HEK293 (cell line): ENCODE data around the gene DIDO1.

Experiments
- CTCF ChIA-PET: fragments of 350-600 bp; formaldehyde crosslinking; extraction: SDS; loops from one replicate; lab custom pipeline; 2021; ENCODE audit warnings: antibody characterized with exemption; lab: Yijun Ruan, JAX
- POLR2A ChIA-PET: fragments of 300-600 bp; formaldehyde crosslinking; extraction: SDS; loops from one replicate; lab custom pipeline; 2020; ENCODE audit warnings: antibody characterized with exemption, inconsistent platforms; lab: Yijun Ruan, JAX
- H3K27ac ChIP-seq: fragments of 200-500 bp; sonication (Bioruptor generic); 2 replicates; pipeline ENCODE4 v1.5.1; 2014; ENCODE audit warnings: low read depth, low read length, control low read depth, inconsistent platforms; ENCODE audit errors: extremely low read depth
- H3K36me3 ChIP-seq, 2 experiments: fragments of 200-500 bp in 1 of 2; sonication (Bioruptor generic) in 1 of 2; 1 replicate in 1 of 2; 2 replicates in 1 of 2; pipeline ENCODE4 v1.5.1; 2014 to 2017; ENCODE audit warnings: inconsistent platforms in 2 of 2, low read length in 2 of 2; ENCODE audit not compliant: control insufficient read depth in 2 of 2, insufficient read depth in 1 of 2
- H3K4me1 ChIP-seq: fragments of 200-500 bp; sonication (Bioruptor generic); 2 replicates; pipeline ENCODE4 v1.5.1; 2014; ENCODE audit warnings: mild to moderate bottlenecking, low read length, inconsistent platforms; ENCODE audit not compliant: control insufficient read depth, insufficient read depth
- H3K4me3 ChIP-seq: 2 replicates; pipeline ENCODE4 v1.5.1; 2011; ENCODE audit warnings: low read depth, mild to moderate bottlenecking, control low read depth, low read length, moderate library complexity
- H3K9me3 ChIP-seq: fragments of 200-500 bp; sonication (Bioruptor generic); 2 replicates; pipeline ENCODE4 v1.5.1; 2014; ENCODE audit warnings: low read depth, low read length, inconsistent platforms; ENCODE audit not compliant: control insufficient read depth, insufficient read depth
- ATF2 ChIP-seq: fragments of 450-650 bp; formaldehyde crosslinking; IDR thresholded peaks from 2 replicates; pipeline ENCODE4 v1.5.1; 2016; ENCODE audit warnings: missing biosample characterization, missing genetic modification characterization, low read depth
- FEZF1 ChIP-seq: fragments of 450-650 bp; formaldehyde crosslinking; IDR thresholded peaks from 2 replicates; pipeline ENCODE4 v1.5.1; 2016; ENCODE audit warnings: missing biosample characterization, missing genetic modification characterization
- GLIS1 ChIP-seq: fragments of 450-650 bp; formaldehyde crosslinking; IDR thresholded peaks from 2 replicates; pipeline ENCODE4 v1.5.1; 2016; ENCODE audit warnings: missing biosample characterization, missing genetic modification characterization
- INSM2 ChIP-seq: fragments of 450-650 bp; formaldehyde crosslinking; IDR thresholded peaks from 2 replicates; pipeline ENCODE4 v1.5.1; 2016; ENCODE audit warnings: missing biosample characterization, missing genetic modification characterization
- KLF9 ChIP-seq: fragments of 450-650 bp; formaldehyde crosslinking; IDR thresholded peaks from 2 replicates; pipeline ENCODE4 v1.5.1; 2016; ENCODE audit warnings: missing biosample characterization, missing genetic modification characterization, low read depth
- OSR2 ChIP-seq: fragments of 450-650 bp; formaldehyde crosslinking; IDR thresholded peaks from 2 replicates; pipeline ENCODE4 v1.5.1; 2016; ENCODE audit warnings: missing biosample characterization, missing genetic modification characterization
- PRDM1 ChIP-seq: fragments of 450-650 bp; formaldehyde crosslinking; IDR thresholded peaks from 2 replicates; pipeline ENCODE4; 2016; ENCODE audit warnings: missing biosample characterization, missing genetic modification characterization
- SCRT2 ChIP-seq: fragments of 450-650 bp; formaldehyde crosslinking; IDR thresholded peaks from 2 replicates; pipeline ENCODE4 v1.5.1; 2016; ENCODE audit warnings: missing biosample characterization, missing genetic modification characterization
- SP2 ChIP-seq: fragments of 450-650 bp; formaldehyde crosslinking; IDR thresholded peaks from 2 replicates; pipeline ENCODE4 v1.5.1; 2016; ENCODE audit warnings: missing biosample characterization, missing genetic modification characterization
- SP7 ChIP-seq: fragments of 450-650 bp; formaldehyde crosslinking; IDR thresholded peaks from 2 replicates; pipeline ENCODE4 v1.5.1; 2016; ENCODE audit warnings: missing biosample characterization, missing genetic modification characterization
- ZBTB17 ChIP-seq: fragments of 450-650 bp; formaldehyde crosslinking; IDR thresholded peaks from 2 replicates; pipeline ENCODE4 v1.5.1; 2016; ENCODE audit warnings: missing biosample characterization, missing genetic modification characterization
- ZBTB20 ChIP-seq: fragments of 450-650 bp; formaldehyde crosslinking; IDR thresholded peaks from 2 replicates; pipeline ENCODE4 v1.5.1; 2016; ENCODE audit warnings: missing biosample characterization, missing genetic modification characterization
- ZBTB21 ChIP-seq: fragments of 450-650 bp; formaldehyde crosslinking; IDR thresholded peaks from 2 replicates; pipeline ENCODE4 v1.5.1; 2017; ENCODE audit warnings: missing biosample characterization, missing genetic modification characterization
- ZNF362 ChIP-seq: fragments of 450-650 bp; formaldehyde crosslinking; IDR thresholded peaks from 2 replicates; pipeline ENCODE4 v1.5.1; 2016; ENCODE audit warnings: missing biosample characterization, missing genetic modification characterization
- ZNF580 ChIP-seq: fragments of 450-650 bp; formaldehyde crosslinking; IDR thresholded peaks from 2 replicates; pipeline ENCODE4 v1.5.1; 2016; ENCODE audit warnings: missing biosample characterization, missing genetic modification characterization
- ZNF596 ChIP-seq: fragments of 450-650 bp; IDR thresholded peaks from 2 replicates; pipeline ENCODE4 v1.5.0; 2018; ENCODE audit warnings: missing biosample characterization, mild to moderate bottlenecking, missing genetic modification characterization, moderate library complexity
- ZNF600 ChIP-seq: fragments of 450-650 bp; formaldehyde crosslinking; IDR thresholded peaks from 2 replicates; pipeline ENCODE4 v1.5.1; 2016; ENCODE audit warnings: missing biosample characterization, missing genetic modification characterization
- ZNF621 ChIP-seq: fragments of 450-650 bp; formaldehyde crosslinking; IDR thresholded peaks from 2 replicates; pipeline ENCODE4 v1.5.1; 2017; ENCODE audit warnings: missing biosample characterization, missing genetic modification characterization
- ZNF629 ChIP-seq: fragments of 450-650 bp; formaldehyde crosslinking; IDR thresholded peaks from 2 replicates; pipeline ENCODE4 v1.5.1; 2017; ENCODE audit warnings: missing biosample characterization, missing genetic modification characterization
- ZNF747 ChIP-seq: fragments of 450-650 bp; formaldehyde crosslinking; IDR thresholded peaks from 2 replicates; pipeline ENCODE4 v1.5.1; 2016; ENCODE audit warnings: missing biosample characterization, missing genetic modification characterization
- TF ChIP-seq, protein P1 (sequence below): fragments of 450-650 bp; IDR thresholded peaks from 2 replicates; pipeline ENCODE4 v1.5.1; 2018; ENCODE audit warnings: missing biosample characterization, mild to moderate bottlenecking, missing genetic modification characterization

Gene DIDO1

DNA sequence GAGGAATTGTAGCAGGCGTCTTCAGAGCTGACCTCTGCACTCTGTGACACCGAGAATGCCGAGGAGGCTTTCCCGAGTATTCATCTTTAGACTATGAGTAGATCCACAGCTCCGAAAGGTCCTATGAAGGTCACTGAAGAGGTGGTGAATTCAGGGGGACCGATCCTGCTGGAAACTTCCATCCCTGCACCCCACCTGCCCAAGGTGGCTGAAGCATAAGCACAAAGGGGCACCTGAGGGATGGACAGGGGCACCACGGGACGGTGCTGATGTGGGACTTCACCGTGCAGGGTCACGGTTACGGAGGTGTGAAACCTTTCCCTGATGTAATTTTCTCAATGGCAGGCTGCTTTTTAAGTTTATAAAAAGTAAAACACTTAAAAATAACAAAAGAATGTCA, 24.4 kb downstream of the DIDO1 start:
- Histone ChIP-seq H3K27ac (no peak overlapping the region), H3K9me3 (no peaks in the 10 kb centered on the region)
- POLR2A ChIA-PET: interaction anchor here (0.7 to 1.4 kb wide), 2 partner anchors 25 to 35 kb away, joined by 3 read pairs; no protein-coding TSS in a partner anchor
- TF ChIP-seq INSM2 (tag by site-specific recombination) (no peak), ZNF596 (tag by site-specific recombination) (no peak)
- TF ChIP-seq, all 188 proteins: peak for 0
- CTCF ChIA-PET: interaction anchor here (0.5 to 6.5 kb wide), 11 partner anchors 9 to 170 kb away, joined by 3 to 33 read pairs (median 4); partner anchors contain the start of gene MRGBP
- Histone ChIP-seq H3K36me3 (peaks cover 12 to 68% of the 10 kb centered on the region in 2 experiments), H3K4me1 (no peaks in the 10 kb centered on the region; the same call in 1 of the 2 replicates), H3K4me3 (no peak overlapping the region)

DNA sequence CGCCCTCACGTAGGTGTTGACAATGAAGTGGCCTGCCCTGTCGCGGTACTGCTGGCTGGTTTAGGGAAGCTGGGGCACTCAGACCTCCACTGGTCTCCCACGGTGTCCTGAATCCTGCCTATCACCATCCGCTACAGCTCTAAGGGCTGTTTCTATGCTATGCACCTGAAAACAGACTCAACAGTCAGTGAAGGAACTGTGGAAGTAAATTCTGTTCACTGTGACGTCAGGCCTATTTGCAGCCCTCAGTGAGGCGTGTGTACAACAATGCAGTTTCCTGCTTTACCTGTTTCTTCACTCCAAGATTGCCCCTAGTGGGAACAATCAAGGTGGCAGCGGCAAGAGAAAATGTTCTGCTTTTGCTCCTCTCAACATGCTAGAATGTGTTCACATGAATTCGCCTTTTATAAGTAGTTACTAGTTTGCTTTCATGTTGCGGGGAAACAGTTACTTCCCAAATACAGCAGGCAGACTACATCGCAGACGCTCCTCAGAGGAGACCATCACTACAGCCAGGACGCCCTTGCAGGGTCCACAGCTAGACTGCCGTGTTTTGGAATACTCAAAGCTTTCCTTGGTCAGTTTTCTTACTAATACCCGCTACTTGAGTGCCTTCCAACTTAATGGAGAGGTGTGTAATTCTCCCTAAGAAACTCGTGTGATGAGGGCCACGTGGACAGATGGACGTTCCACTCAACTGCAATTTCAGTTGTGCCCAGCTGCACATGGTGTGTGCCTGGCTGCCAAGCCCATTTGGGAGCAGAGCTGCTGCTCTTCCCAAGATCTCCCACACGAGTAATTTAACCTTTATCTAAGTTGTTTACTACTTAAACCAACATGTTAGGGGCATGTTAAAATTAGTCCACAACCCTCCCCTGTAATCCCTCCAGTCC, 25.4 kb downstream of the DIDO1 start:
- POLR2A ChIA-PET: interaction anchor here (0.6 to 1.4 kb wide), 2 partner anchors 26 to 46 kb away, joined by 3 to 4 read pairs; no protein-coding TSS in a partner anchor
- Histone ChIP-seq H3K4me1 (no peaks in the 10 kb centered on the region; the same call in 1 of the 2 replicates), H3K27ac (no peak overlapping the region), H3K9me3 (no peaks in the 10 kb centered on the region), H3K4me3 (no peak overlapping the region), H3K36me3 (peaks cover 11 to 68% of the 10 kb centered on the region in 2 experiments)
- TF ChIP-seq KLF9 (no peak), GLIS1 (tag by site-specific recombination) (peak; percentile 93), SCRT2 (tag by site-specific recombination) (peak; percentile 28; the same call in 1 of the 2 replicates), ZNF629 (peak; percentile 91), ZBTB21 (tag by site-specific recombination) (peak; percentile 84), ZNF747 (tag by site-specific recombination) (no peak), FEZF1 (0 out of 2 replicates have a peak, but pooled peaks have one; percentile 24), ZNF580 (tag by site-specific recombination) (no peak), ATF2 (tag by site-specific recombination) (peak; percentile 85), PRDM1 (tag by site-specific recombination) (peak; percentile 14; the same call in 1 of the 2 replicates), SP2 (tag by site-specific recombination) (peak; percentile 38; the same call in 1 of the 2 replicates), OSR2 (tag by site-specific recombination) (0 out of 2 replicates have a peak, but pooled peaks have one; percentile 5), ZNF600 (tag by site-specific recombination) (peak; percentile 82), ZNF621 (tag by site-specific recombination) (no peak), ZNF362 (no peak), SP7 (tag by site-specific recombination) (no peak), ZBTB20 (tag by site-specific recombination) (0 out of 2 replicates have a peak, but pooled peaks have one; percentile 14), ZBTB17 (tag by site-specific recombination) (peak; percentile 73)
- TF ChIP-seq, protein P1, sequence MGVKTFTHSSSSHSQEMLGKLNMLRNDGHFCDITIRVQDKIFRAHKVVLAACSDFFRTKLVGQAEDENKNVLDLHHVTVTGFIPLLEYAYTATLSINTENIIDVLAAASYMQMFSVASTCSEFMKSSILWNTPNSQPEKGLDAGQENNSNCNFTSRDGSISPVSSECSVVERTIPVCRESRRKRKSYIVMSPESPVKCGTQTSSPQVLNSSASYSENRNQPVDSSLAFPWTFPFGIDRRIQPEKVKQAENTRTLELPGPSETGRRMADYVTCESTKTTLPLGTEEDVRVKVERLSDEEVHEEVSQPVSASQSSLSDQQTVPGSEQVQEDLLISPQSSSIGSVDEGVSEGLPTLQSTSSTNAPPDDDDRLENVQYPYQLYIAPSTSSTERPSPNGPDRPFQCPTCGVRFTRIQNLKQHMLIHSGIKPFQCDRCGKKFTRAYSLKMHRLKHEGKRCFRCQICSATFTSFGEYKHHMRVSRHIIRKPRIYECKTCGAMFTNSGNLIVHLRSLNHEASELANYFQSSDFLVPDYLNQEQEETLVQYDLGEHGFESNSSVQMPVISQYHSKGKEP: peak; percentile 61; the same call in 1 of the 2 replicates
- CTCF ChIA-PET: interaction anchor here (0.5 to 6.5 kb wide), 19 partner anchors 11 to 171 kb away, joined by 3 to 33 read pairs (median 4); partner anchors contain the start of gene MRGBP
